AG20443 (cell line): ENCODE results near the gene CXCR5.

Experiments
- DNase-seq: peaks from one replicate; pipeline ENCODE4 v3.0.0; 2012; ENCODE audit warnings: low spot score, mixed read lengths

The CXCR5 gene

GRCh38 chr11:118913411-118914125 lies 29.9 kb downstream of the CXCR5 start:
- no peak for DNase-seq

GRCh38 chr11:118914178-118914918 lies 30.7 kb downstream of the CXCR5 start:
- no peak for DNase-seq

- DNase-seq: no peak
Measured at GRCh38 chr11:118914987-118915386, 31.3 kb downstream of the CXCR5 start.

- DNase-seq: no peak
Measured at GRCh38 chr11:118915396-118915795, 31.7 kb downstream of the CXCR5 start.

- no peak for DNase-seq
Measured at GRCh38 chr11:118915941-118916841, 32.5 kb downstream of the CXCR5 start.

GRCh38 chr11:118916842-118917388 lies 33.2 kb downstream of the CXCR5 start:
- peak; percentile 56 for DNase-seq

- DNase-seq: peak; percentile 70
Measured at GRCh38 chr11:118917481-118918127, 33.9 kb downstream of the CXCR5 start.

- peak; percentile 73 for DNase-seq
Measured at GRCh38 chr11:118918128-118918685, 34.5 kb downstream of the CXCR5 start.

- DNase-seq: no peak
Measured at GRCh38 chr11:118918686-118919280, 35.1 kb downstream of the CXCR5 start.

- DNase-seq: peak; percentile 70
Measured at GRCh38 chr11:118921121-118921928, 37.6 kb downstream of the CXCR5 start.

- DNase-seq: peak; percentile 68
Measured at GRCh38 chr11:118921929-118922744, 38.4 kb downstream of the CXCR5 start.

GRCh38 chr11:118922745-118923627 lies 39.3 kb downstream of the CXCR5 start:
- DNase-seq: no peak

- no peak for DNase-seq
Measured at GRCh38 chr11:118923721-118924587, 40.3 kb downstream of the CXCR5 start.

GRCh38 chr11:118924591-118925585 lies 41.2 kb downstream of the CXCR5 start:
- no peak for DNase-seq

GRCh38 chr11:118927554-118928100 lies 43.9 kb downstream of the CXCR5 start:
- no peak for DNase-seq
